OCI-LY7 (cell line): ENCODE measurements around the gene AQP9. TPM values are rescaled to one million over a fixed set of nuclear protein-coding genes. Genes with fewer than 3 reads are reported as not detected.

Source experiments
- BruUV-seq: library from RNA; stranded (reverse); fragments of 400-500 nt; replicated peaks from 2 replicates; lab custom pipeline; 2021; lab: Mats Ljungman, UMichigan
- CTCF ChIA-PET: fragments of 300-600 bp; sonication (Branson Sonifier 250); formaldehyde crosslinking; loops from one replicate; lab custom pipeline; 2022; ENCODE audit warnings: antibody characterized with exemption; ENCODE audit not compliant: unreplicated experiment; lab: Charles Lee
- POLR2A ChIA-PET: fragments of 300-600 bp; sonication (Branson Sonifier 250); formaldehyde crosslinking; loops from one replicate; lab custom pipeline; 2022; ENCODE audit warnings: antibody characterized with exemption; lab: Charles Lee
- DNase-seq: peaks from one replicate; pipeline ENCODE4 v3.0.0-alpha.2; 2015; ENCODE audit warnings: low spot score
- H2AFZ ChIP-seq: fragments of 200-600 bp; sonication (generic), shearing (Covaris generic); 2 replicates; pipeline ENCODE4 v1.6.1; 2014; ENCODE audit warnings: mild to moderate bottlenecking, antibody characterized with exemption, low read length, moderate library complexity
- H3K27ac ChIP-seq: fragments of 200-600 bp; sonication (generic); 2 replicates; pipeline ENCODE4 v1.5.1; 2014; ENCODE audit warnings: mixed run types, low read depth, mild to moderate bottlenecking, moderate library complexity, low read length, inconsistent platforms; ENCODE audit not compliant: poor library complexity, severe bottlenecking
- H3K36me3 ChIP-seq: fragments of 200-600 bp; sonication (generic); 2 replicates; pipeline ENCODE4 v1.6.1; 2014; ENCODE audit warnings: mild to moderate bottlenecking, antibody characterized with exemption, low read length, moderate library complexity, mixed read lengths; ENCODE audit not compliant: insufficient read depth
- H3K4me1 ChIP-seq: fragments of 200-600 bp; sonication (generic); 2 replicates; pipeline ENCODE4 v1.5.1; 2014; ENCODE audit warnings: mild to moderate bottlenecking, low read length; ENCODE audit not compliant: insufficient read depth, poor library complexity, severe bottlenecking
- H3K4me2 ChIP-seq: fragments of 200-600 bp; sonication (generic); 2 replicates; pipeline ENCODE4 v1.6.1; 2014; ENCODE audit warnings: mild to moderate bottlenecking, low read length
- H3K4me3 ChIP-seq: fragments of 200-600 bp; sonication (generic); 2 replicates; pipeline ENCODE4 v1.5.1; 2014; ENCODE audit warnings: mild to moderate bottlenecking, low read depth, low read length; ENCODE audit not compliant: poor library complexity, severe bottlenecking
- H3K79me2 ChIP-seq: fragments of 200-600 bp; sonication (generic); 2 replicates; pipeline ENCODE4 v1.6.1; 2016; ENCODE audit warnings: low read depth, mild to moderate bottlenecking, low read length, moderate library complexity, mixed read lengths; ENCODE audit not compliant: insufficient read depth
- H3K9me2 ChIP-seq: fragments of 200-600 bp; sonication (generic); 2 replicates; pipeline ENCODE4 v1.6.1; 2016; ENCODE audit warnings: mild to moderate bottlenecking, low read length, mixed read lengths; ENCODE audit not compliant: insufficient read depth
- H3K9me3 ChIP-seq: fragments of 200-600 bp; sonication (generic); 2 replicates; pipeline ENCODE4 v1.6.1; 2014; ENCODE audit warnings: mild to moderate bottlenecking, mixed run types, low read length, mixed read lengths
- H4K20me1 ChIP-seq: fragments of 200-600 bp; sonication (generic); 2 replicates; pipeline ENCODE4 v1.6.1; 2014; ENCODE audit warnings: mild to moderate bottlenecking, antibody characterized with exemption, low read length, moderate library complexity, mixed read lengths; ENCODE audit not compliant: insufficient read depth
- EZH2phosphoT487 ChIP-seq: fragments of 200-600 bp; sonication (generic); IDR thresholded peaks from 2 replicates; pipeline ENCODE4 v1.6.1; 2018; ENCODE audit warnings: low read depth, borderline replicate concordance, mild to moderate bottlenecking, mixed run types, antibody characterized with exemption, low read length, moderate library complexity, mixed read lengths
- intact Hi-C: fragments of 100-400 bp; cut with micrococcal nuclease; formaldehyde crosslinking; loops from one replicate; pipeline ENCODE4 v1.10.0; 2022; ENCODE audit not compliant: unreplicated experiment
- total RNA-seq, 2 experiments: library from RNA; depleted of rRNA in 1 of 2; stranded (reverse); fragments of >200 nt in 1 of 2; shearing (Covaris generic) in 1 of 2; gene quantifications; 2 replicates each; pipeline ENCODE4 v1.2.3, GENCODE V29; 2014 to 2022
- TF ChIP-seq, protein P1 (sequence below): fragments of 200-600 bp; sonication (generic); conservative IDR thresholded peaks from 2 replicates; pipeline ENCODE4 v1.5.1; 2014; ENCODE audit warnings: mild to moderate bottlenecking, antibody characterized with exemption, low read length, moderate library complexity, mixed read lengths

The AQP9 gene
- total RNA-seq, 2 experiments from 2014 or later, result not detected

DNA sequence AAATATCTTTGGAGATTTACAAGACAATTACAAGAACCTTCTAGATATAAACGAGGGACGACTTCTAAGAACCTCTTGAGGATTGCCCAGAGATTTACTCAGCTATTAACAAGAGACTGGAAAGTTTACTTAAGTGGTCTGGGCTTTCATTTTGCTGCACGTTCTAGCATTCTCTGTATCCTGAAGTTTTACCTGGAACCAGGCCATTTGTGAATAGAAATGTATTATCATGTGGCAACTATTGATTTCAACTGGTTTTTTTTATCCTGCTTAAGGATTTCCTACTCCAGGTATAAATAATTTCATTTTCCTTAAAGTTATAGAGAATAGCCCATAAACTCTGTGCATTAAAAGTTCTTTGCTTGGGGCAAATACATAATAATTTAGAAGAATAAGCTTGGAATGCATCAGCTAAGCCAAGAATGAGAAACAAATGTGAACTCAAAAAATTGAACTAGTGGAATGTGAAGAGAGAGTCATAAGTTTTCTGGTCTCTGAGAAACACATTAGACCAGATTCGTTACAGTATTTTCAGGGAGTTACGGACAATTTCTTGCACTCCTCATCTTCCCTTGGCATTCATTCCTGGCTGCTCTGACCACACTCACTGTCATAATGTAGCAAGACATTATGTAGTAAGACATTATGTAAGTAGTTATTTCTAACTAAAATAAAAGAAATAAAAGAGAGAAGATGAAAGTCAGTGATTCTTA is 1.3 kb downstream of the AQP9 start:
- H3K9me2 ChIP-seq, result no peaks in the 10 kb centered on the region
- H3K27ac ChIP-seq, result no peak overlapping the region
- no TSS peak for BruUV-seq
- no peak for DNase-seq
- H4K20me1 ChIP-seq, result no peaks in the 10 kb centered on the region
- H3K79me2 ChIP-seq, result no peaks in the 10 kb centered on the region
- H3K4me1 ChIP-seq, result no peaks in the 10 kb centered on the region
- intact Hi-C loops, result no loop called here
- POLR2A ChIA-PET, result no interaction called here
- H3K4me2 ChIP-seq, result no peak overlapping the region
- no peaks in the 10 kb centered on the region for H3K9me3 ChIP-seq
- H2AFZ ChIP-seq, result no peak overlapping the region
- TF ChIP-seq, protein P1, sequence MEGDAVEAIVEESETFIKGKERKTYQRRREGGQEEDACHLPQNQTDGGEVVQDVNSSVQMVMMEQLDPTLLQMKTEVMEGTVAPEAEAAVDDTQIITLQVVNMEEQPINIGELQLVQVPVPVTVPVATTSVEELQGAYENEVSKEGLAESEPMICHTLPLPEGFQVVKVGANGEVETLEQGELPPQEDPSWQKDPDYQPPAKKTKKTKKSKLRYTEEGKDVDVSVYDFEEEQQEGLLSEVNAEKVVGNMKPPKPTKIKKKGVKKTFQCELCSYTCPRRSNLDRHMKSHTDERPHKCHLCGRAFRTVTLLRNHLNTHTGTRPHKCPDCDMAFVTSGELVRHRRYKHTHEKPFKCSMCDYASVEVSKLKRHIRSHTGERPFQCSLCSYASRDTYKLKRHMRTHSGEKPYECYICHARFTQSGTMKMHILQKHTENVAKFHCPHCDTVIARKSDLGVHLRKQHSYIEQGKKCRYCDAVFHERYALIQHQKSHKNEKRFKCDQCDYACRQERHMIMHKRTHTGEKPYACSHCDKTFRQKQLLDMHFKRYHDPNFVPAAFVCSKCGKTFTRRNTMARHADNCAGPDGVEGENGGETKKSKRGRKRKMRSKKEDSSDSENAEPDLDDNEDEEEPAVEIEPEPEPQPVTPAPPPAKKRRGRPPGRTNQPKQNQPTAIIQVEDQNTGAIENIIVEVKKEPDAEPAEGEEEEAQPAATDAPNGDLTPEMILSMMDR, result no peak
- no peak for TF ChIP-seq EZH2phosphoT487
- H3K4me3 ChIP-seq, result no peak overlapping the region
- CTCF ChIA-PET, result no interaction called here
- H3K36me3 ChIP-seq, result no peaks in the 10 kb centered on the region

DNA sequence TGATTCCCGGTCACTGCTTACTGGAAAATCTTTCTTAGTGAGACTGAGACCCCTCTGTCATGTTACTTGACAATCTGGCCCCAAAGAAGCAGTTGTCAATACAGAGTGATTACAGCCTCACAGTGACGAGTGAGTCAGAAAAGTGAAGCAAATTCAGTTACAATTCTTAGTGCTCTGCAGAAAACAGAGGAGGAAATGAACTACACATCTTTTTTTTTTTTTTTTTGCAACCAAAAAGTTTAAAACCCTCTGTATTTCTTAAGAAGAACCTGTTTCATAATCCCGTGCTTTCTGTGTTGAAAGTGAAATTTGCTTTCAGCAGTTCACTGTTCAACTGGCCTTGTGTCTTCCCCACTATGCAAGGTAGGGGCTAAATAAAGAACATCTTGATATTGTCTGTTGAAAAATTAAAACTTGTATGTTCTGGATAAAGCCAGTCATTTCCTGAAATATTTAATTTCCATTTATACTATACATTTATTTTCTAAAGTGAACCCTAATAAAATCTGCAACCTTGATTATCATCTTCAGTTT is 1.9 kb downstream of the AQP9 start:
- Histone ChIP-seq H3K79me2 (no peaks in the 10 kb centered on the region), H3K27ac (no peak overlapping the region), H2AFZ (no peak overlapping the region), H3K4me1 (no peaks in the 10 kb centered on the region), H3K9me3 (no peaks in the 10 kb centered on the region), H3K36me3 (no peaks in the 10 kb centered on the region), H3K9me2 (no peaks in the 10 kb centered on the region), H3K4me2 (no peak overlapping the region), H4K20me1 (no peaks in the 10 kb centered on the region), H3K4me3 (no peak overlapping the region)
- no TSS peak for BruUV-seq
- CTCF ChIA-PET, result no interaction called here
- intact Hi-C loops, result no loop called here
- TF ChIP-seq EZH2phosphoT487, result no peak
- TF ChIP-seq, protein P1, result no peak
- no peak for DNase-seq
- POLR2A ChIA-PET, result no interaction called here

DNA sequence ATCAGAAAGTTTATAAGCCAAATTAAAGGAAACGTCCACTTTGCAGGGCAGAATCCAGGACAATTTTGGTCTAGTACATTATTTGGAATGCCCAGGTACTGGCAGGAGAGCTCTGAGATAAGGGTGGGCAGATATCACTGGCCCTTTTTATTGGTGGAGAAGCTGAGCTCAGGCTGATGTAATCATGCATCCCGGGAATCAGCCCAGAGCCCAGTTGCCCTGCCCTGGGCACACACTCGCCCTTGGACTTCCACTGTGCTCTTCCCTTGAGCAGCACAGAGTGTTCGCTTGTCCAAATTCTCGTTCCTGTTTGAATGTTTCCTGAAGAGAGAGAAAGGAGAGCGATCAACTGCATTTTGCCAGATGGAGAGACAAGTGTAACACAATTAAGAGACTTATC is 3.7 kb downstream of the AQP9 start:
- H3K4me1 ChIP-seq, result no peaks in the 10 kb centered on the region
- ChIA-PET CTCF (no interaction called here), POLR2A (no interaction called here)
- TF ChIP-seq, protein P1, result no peak
- TF ChIP-seq EZH2phosphoT487, result no peak
- no peaks in the 10 kb centered on the region for H3K9me3 ChIP-seq
- BruUV-seq, result no TSS peak
- H2AFZ ChIP-seq, result no peak overlapping the region
- H3K4me3 ChIP-seq, result no peak overlapping the region
- H4K20me1 ChIP-seq, result no peaks in the 10 kb centered on the region
- H3K4me2 ChIP-seq, result no peak overlapping the region
- H3K36me3 ChIP-seq, result no peaks in the 10 kb centered on the region
- H3K27ac ChIP-seq, result no peak overlapping the region
- H3K9me2 ChIP-seq, result no peaks in the 10 kb centered on the region
- DNase-seq, result no peak
- H3K79me2 ChIP-seq, result no peaks in the 10 kb centered on the region
- intact Hi-C loops, result no loop called here
